ENCODE measurements around the gene PARP3. TPM values are rescaled to one million over a fixed set of nuclear protein-coding genes. Genes with fewer than 3 reads are reported as not detected.
A peak's percentile ranks its signal among the peaks of the same experiment; 100 is the strongest.

PARP3 gene
- total RNA-seq, 4 donors from 2014 or later: 100 to 157 (median 137) TPM

DNA sequence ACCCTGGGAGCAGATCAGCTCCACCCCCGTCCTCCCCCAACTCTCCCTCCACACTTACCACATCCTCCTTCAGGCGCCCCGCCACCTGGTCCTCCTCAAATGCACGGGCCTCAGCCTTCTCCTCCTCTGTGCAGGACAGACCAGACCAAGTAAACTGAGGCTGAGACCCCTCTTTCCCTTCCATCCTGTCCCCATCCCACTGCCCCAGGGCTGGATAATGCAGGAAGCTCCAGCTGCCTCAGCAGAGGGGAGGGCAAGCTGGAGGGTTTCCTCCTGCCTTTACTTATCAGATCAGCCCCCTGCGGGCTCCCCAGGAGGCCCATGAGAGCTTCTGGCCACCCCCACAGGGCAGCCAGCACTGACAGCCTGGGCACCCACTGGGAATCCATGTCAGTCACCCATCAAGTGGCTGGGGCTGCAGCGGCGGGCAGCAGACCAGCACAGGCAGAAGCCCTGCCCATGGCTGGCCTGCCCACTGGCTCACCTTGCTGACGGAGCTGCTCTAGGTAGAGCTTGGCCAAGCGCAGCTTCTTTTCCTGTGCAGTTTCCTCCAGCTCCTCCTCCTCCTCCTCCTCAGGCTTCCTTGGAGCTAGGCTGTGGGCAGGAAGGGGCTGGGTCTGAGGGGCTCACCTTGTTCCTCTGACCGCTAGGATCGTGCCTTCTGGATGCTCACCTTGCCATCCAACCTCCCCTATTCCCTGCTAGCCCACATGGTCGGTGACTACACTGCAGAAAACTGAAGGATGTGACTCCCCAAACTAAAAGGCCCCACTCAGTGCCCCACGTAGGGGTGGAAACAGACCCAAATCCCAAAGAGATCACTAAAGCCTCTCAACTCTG lies 4.3 kb upstream of the PARP3 start:
- TF ChIP-seq POLR2A (IDR thresholded peaks at IDR 0.05): no peak
- TF ChIP-seq, protein P1, sequence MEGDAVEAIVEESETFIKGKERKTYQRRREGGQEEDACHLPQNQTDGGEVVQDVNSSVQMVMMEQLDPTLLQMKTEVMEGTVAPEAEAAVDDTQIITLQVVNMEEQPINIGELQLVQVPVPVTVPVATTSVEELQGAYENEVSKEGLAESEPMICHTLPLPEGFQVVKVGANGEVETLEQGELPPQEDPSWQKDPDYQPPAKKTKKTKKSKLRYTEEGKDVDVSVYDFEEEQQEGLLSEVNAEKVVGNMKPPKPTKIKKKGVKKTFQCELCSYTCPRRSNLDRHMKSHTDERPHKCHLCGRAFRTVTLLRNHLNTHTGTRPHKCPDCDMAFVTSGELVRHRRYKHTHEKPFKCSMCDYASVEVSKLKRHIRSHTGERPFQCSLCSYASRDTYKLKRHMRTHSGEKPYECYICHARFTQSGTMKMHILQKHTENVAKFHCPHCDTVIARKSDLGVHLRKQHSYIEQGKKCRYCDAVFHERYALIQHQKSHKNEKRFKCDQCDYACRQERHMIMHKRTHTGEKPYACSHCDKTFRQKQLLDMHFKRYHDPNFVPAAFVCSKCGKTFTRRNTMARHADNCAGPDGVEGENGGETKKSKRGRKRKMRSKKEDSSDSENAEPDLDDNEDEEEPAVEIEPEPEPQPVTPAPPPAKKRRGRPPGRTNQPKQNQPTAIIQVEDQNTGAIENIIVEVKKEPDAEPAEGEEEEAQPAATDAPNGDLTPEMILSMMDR (IDR thresholded peaks at IDR 0.05): no peak
- H3K36me3 ChIP-seq: peaks cover 0 to 59% (median 0%) of the 10 kb centered on the region in 3 donors
- no peaks in the 10 kb centered on the region for H3K9me3 ChIP-seq
- no peaks in the 10 kb centered on the region for H3K27me3 ChIP-seq
- peaks cover 0 to 21% (median 13%) of the 10 kb centered on the region in 4 donors for H3K4me1 ChIP-seq
- H3K4me3 ChIP-seq: no peak overlapping the region
- H3K27ac ChIP-seq: no peak overlapping the region
- peak in 1 of 3 donors; percentile 35 for DNase-seq

DNA sequence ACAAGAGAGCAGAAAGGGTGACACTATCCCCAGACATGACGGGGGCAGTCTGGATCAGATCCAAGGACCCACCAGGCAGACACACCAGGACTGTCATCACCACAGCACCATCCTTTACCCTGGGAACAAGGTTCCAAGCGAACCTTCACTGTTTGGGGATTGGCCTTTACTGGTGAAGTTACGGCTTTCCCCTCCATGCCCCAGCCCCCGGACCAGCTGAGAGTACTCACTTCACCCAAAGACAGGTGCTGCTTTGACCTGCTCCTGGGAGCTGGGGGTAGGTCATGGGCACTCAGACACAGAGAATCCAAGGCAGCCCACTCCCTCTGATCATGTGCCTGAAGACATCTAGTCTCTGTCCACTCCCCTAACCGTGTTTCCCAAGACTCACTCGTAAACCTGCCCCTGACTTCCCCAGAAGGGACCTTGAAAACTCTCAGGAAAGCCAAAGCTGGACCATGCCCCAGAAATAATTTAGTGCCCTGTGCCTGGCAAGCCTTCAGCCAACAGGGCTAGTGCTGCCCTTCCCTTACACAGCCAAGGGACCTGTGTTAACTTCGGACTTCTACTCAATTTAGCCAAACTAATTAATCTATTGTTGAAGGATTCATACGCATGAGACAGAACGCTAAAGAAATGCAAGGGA lies 3.3 kb upstream of the PARP3 start:
- H3K27me3 ChIP-seq: no peaks in the 10 kb centered on the region
- no peak overlapping the region for H3K27ac ChIP-seq
- no peaks in the 10 kb centered on the region for H3K9me3 ChIP-seq
- no peak for TF ChIP-seq POLR2A (IDR thresholded peaks at IDR 0.05)
- DNase-seq: peak in 1 of 3 donors; percentile 34
- peaks cover 0 to 49% (median 0%) of the 10 kb centered on the region in 3 donors for H3K36me3 ChIP-seq
- H3K4me1 ChIP-seq: peaks cover 0 to 28% (median 18%) of the 10 kb centered on the region in 4 donors
- no peak overlapping the region for H3K4me3 ChIP-seq

DNA sequence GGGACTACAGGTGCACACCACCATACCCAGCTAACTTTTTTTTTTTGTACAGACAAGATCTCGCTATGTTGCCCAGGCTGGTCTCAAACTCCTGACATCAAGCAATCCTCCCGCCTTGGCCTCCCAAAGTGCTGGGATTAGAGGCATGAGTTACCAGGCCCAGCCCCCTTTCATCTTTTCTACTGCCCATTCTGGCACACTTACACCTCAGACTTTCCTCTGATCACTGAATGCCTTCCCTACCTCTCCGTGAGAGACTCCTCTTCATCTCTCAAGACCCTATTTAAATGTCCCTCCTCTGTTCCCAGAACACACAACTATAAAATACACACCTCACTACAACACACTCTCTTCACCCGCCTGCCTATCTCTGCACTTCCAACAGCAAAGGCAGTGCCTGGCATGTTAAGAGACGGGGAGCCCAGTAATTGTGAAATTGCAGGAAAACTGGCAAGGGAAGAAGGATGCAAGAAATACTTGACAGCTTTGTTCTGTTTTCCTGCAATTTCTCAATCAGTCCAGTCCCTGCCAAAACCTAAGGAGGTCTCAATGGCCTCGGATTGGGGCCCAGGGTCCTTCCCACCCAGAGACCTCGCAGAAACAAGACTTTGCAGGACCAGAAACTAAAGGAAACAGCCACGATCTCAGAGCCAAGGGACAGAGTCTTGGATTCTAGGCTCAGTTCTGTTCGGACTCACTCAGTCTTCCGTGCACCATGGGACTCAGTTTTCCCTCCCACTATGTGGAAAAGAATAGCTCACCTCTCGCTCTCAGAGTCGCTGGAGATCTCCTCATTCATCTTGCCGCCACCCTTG lies 1.3 kb upstream of the PARP3 start:
- H3K27ac ChIP-seq: peak overlapping the region in 2 of 4 donors; percentile 63 to 84
- peaks cover 0 to 34% (median 0%) of the 10 kb centered on the region in 3 donors for H3K36me3 ChIP-seq
- H3K4me1 ChIP-seq: peaks cover 0 to 28% (median 18%) of the 10 kb centered on the region in 4 donors
- peak overlapping the region; percentile 76 to 91 (median 80) for H3K4me3 ChIP-seq
- no peaks in the 10 kb centered on the region for H3K9me3 ChIP-seq
- TF ChIP-seq, protein P1 (IDR thresholded peaks at IDR 0.05): no peak
- TF ChIP-seq POLR2A (IDR thresholded peaks at IDR 0.05): no peak
- DNase-seq: peak in 1 of 3 donors; percentile 29
- H3K27me3 ChIP-seq: no peaks in the 10 kb centered on the region

- Histone ChIP-seq H3K27ac (peak overlapping the region; percentile 49 to 98 (median 74)), H3K9me3 (no peaks in the 10 kb centered on the region), H3K4me1 (peaks cover 0 to 28% (median 18%) of the 10 kb centered on the region in 4 donors), H3K36me3 (peaks cover 0 to 28% (median 0%) of the 10 kb centered on the region in 3 donors), H3K27me3 (no peaks in the 10 kb centered on the region), H3K4me3 (peak overlapping the region; percentile 76 to 91 (median 80))
- no peak for TF ChIP-seq POLR2A (IDR thresholded peaks at IDR 0.05)
- TF ChIP-seq, protein P1 (IDR thresholded peaks at IDR 0.05): no peak
- DNase-seq: no peak
These were observed 733 bp upstream of the PARP3 start for GRCh38 chr3:51941463-51941797.

DNA sequence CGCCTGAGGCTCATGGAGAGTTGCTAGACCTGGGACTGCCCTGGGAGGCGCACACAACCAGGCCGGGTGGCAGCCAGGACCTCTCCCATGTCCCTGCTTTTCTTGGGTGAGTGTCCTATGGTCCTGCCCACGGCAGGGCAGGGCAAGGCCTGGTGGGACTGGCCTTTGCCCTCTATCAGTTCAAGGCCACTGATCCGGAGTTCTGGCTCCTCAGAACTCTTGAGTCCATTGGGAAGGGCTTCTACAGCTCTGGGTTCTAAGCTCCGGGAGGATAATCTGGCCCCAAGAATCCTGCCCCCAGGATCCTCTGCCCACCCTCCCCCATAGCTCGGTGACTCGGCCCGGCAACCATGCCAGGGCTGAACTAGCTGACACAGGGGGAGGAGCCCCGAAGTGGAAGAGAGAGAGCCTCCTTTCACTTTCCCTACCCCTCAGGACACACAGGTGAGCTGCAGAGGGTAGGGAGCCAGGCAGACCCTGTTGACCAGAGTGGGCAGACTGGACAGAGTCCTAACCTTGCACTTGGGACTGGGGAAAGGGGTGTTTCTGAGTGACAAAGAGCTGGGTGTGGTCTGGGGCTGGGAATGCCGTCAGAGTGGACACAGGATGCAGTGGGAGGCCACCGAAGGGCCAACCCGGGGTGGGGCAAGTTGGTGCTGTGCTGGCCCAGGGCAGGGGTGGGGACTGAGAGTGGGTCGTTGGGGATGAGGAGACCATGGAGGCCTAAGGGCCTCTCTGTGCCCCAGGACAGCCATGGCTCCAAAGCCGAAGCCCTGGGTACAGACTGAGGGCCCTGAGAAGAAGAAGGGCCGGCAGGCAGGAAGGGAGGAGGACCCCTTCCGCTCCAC lies 664 bp downstream of the PARP3 start:
- peaks cover 0 to 28% (median 18%) of the 10 kb centered on the region in 4 donors for H3K4me1 ChIP-seq
- peak in 1 of 2 donors; percentile 63 for TF ChIP-seq POLR2A (IDR thresholded peaks at IDR 0.05)
- TF ChIP-seq, protein P1 (IDR thresholded peaks at IDR 0.05): no peak
- peaks cover 0 to 16% (median 0%) of the 10 kb centered on the region in 3 donors for H3K36me3 ChIP-seq
- H3K9me3 ChIP-seq: no peaks in the 10 kb centered on the region
- no peaks in the 10 kb centered on the region for H3K27me3 ChIP-seq
- peak overlapping the region; percentile 84 to 98 (median 94) for H3K27ac ChIP-seq
- DNase-seq: peak; percentile 66 to 82 (median 80)
- peak overlapping the region; percentile 52 to 91 (median 72) for H3K4me3 ChIP-seq
